SK-MEL-5 (cell line): Measurements from ENCODE around the gene GCDH. TPM values are rescaled to one million over a fixed set of nuclear protein-coding genes. Genes with fewer than 3 reads are reported as not detected.
"Not testable (repeated sequence)": the region's sequence is repeated elsewhere in the genome, so short reads cannot be mapped to it uniquely, and the experiment has no call there.

Experiments
- DNase-seq: peaks from one replicate; pipeline ENCODE4 v3.0.0-alpha.2; 2016; ENCODE audit warnings: low read depth, low spot score
- in situ Hi-C: cut with HindIII; loops from 2 replicates; pipeline ENCODE4 v1.10.0; 2016; ENCODE audit warnings: low sequenced_read_pairs, high pct_unique_total_duplicates, low pct_unique_long_range_greater_than_20kb
- total RNA-seq: library from RNA; depleted of rRNA; stranded (reverse); fragments of >200 nt; shearing (Covaris generic); gene quantifications from 2 replicates; pipeline ENCODE4 v1.2.3, GENCODE V29; 2014

GCDH gene
- total RNA-seq, 1 experiment from 2014 or later = 14.2 TPM

DNA sequence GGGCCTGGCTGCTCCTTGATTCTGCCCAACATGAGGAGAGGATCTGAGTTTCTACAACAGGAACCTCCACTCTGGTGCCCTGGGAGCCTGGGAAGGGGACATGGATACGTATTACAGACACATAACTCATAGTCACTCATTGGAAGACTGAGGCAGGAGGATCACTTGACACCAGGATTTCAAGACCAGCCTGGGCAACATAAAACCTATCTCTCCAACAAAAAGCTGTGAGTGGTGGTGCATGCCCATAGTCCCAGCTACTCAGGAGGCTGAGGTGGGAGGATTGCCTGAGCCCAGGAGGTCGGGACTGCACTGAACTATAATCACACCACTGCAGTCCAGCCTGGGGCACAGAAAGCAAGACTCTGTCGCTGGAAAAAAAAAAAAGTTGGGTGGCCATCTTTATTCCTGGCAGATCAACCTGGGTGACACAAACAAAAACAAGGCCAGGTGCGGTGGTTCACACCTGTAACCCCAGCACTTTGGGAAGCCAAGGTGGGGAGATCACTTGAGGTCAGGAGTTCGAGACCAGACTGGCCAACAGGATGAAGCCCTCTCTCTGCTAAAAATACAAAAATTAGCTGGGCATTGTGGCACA lies 2.9 kb upstream of the GCDH start:
- in situ Hi-C loops = no loop called here
- no peak for DNase-seq

DNA sequence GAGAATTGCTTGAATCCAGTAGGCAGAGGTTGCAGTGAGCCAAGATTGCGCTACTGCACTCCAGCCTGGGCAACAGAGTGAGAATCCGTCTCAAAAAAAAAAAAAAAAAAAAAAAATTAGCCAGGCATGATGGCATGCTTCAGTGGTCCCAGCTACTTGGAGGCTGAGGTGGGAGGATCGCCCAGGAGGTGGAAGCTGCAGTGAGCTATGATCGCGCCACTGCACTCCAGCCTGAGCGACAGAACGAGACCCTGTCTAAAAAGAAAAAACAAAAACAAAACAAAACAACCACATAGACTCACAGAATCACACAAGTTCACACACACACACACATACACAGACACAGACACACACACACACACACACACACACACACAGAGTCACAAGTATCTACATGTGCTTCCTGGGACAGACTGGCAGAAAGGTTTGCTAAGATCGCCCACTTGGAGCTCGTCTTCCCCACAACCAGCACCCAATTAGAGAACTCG lies 617 bp upstream of the GCDH start:
- in situ Hi-C loops, DNase-seq: not testable (repeated sequence)

DNA sequence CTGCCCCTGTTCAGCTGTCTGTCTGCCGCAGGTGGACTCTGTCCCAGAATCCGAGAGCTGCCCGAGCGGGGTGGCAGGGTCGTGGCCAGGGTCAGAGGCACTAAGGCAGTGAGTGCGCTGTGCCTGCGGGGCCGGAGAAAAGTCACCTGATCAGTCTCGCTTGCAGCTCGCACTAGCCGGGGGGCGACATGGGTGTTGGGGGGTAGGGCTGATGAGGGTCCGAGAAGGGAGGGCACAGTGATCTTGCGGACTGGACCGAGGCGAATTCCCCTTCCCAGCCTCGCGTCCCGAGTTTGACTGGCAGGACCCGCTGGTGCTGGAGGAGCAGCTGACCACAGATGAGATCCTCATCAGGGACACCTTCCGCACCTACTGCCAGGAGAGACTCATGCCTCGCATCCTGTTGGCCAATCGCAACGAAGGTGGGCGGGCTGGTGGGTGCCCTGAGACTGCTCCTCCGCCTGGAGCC lies 627 bp downstream of the GCDH start:
- no peak for DNase-seq
- in situ Hi-C loops = no loop called here

DNA sequence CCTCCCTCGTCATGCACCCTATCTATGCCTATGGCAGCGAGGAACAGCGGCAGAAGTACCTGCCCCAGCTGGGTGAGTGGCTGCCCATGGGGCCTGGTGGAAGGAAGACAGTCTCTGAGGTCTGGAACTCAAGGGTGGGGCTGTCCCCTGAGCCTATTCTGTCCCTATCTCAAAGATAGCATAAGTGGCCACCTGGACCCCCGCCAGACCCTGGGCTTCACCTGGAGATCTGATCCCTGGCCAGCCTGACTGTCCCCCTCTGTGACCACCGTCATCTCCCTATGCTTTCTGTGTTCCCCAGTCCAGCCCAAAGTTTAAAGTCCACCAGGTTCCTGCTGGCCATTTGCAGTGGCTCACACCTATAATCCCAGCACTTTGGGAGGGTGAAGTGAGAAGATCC lies 2.6 kb downstream of the GCDH start:
- no peak for DNase-seq
- in situ Hi-C loops = no loop called here

DNA sequence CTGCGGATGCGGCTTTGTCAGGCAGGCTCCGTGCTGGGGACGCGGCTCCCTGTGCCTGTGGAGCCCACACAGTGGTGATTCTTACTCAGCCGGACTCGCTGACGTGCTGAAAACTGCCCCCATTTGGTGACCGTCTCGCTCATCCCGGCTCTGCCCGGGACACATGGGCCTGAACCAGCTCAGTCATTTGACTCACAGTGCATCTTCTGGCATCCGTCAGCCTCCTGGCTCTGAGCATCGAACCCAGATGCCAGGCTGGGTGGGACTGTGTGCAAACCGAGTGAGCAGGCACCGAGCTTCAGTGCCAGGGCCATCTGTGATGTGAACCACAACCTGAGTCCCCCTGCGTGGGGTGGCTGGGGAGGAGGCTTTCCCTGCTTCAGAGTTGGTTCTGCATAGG lies 5.5 kb downstream of the GCDH start:
- no peak for DNase-seq
- in situ Hi-C loops = no loop called here

DNA sequence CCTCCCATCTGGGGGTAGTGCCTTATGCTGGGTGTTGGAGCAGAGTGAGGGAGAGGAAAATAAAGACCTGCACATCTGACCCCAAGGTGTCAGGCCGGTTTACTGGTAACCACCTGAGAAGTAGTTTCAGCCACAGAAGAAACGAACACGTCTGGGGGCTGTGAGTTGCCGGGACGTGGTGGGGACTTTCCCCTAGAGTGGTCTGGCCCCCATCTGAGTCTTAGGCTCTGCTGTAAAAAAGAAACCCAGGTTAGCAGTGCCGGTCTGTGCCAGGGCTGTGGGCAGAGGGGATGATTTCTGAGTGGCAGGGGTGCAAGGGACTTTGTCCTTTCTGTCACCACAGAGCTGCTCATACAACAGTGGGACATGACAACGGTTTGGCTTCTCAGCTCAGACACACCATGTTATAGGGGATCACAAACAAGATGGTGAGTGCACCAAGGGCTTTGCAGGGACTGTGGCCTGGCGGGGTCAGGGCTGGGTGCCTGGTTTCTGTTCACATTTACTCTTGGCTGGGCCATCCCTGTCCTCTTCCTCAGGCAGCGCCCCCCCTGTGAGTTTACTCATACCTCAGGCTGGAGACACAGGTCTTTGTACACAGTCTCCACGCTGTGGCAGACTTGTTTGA lies 9.0 kb downstream of the GCDH start:
- no peak for DNase-seq
- in situ Hi-C loops = no loop called here

DNA sequence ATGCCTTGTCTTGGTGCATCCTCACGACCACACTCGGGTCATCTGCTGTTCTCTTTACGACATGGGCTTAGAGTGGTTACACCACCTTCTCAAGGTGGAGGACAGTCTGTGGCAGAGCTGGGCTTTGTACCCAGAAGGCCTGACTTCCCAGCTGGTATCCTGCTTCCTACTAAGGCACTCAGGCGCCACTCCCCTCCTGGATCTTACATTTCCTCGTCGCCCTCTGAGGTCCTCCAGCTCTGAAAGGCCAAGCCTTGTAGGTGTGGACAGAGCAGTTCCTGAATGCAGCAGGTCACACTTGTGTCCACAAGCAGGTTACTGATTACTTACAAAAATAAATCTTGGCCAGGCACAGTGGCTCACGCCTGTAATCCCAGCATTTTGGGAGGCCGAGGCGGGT lies 16.2 kb downstream of the GCDH start:
- no peak for DNase-seq
- in situ Hi-C loops = no loop called here

DNA sequence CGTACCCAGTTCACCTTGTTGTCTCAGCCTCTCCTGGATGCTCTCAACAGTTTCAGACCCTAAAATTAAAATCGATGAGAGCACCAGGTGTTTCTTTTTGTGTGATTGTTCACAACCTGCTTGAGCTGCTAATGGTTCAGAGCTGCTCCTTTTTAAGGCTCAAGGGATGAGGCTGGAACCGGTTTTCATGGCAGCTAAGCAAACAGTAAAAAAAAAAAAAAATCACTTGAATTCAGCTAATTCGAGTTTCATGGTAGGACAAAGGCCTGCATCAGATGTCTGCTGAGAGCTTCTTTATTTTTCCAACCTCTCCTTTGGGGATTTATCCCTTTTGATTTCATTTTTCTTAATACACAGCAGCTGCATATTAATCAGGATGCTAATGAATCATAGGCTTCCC lies 21.6 kb downstream of the GCDH start:
- no peak for DNase-seq
- in situ Hi-C loops = no loop called here

DNA sequence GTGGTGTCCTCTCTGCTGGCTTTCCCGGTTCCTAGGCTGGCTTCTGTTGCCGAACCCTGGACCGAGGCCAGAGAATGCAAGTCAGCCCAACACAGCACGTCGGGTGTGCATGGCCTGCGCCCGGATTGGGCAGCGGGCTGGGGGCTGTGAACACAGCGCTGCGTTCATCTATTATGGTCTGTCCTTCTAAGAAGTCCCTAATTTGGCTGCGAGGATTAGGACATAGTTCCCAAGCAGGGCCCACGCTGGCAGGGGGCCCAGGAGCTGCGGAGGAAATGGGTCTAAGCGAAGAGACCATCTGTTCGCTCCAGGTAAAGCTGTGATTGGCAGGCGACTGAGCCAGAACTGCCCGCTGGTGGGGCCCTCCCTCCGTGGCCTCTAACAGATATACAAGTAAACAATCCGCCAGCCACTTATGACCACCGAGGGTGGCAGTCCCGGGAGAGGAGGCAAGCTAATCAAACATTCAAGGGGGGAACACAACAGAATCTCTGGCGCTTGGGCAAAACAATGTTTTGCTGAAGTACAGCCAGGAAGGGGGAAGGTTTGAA lies 22.1 kb downstream of the GCDH start:
- in situ Hi-C loops = no loop called here
- no peak for DNase-seq

DNA sequence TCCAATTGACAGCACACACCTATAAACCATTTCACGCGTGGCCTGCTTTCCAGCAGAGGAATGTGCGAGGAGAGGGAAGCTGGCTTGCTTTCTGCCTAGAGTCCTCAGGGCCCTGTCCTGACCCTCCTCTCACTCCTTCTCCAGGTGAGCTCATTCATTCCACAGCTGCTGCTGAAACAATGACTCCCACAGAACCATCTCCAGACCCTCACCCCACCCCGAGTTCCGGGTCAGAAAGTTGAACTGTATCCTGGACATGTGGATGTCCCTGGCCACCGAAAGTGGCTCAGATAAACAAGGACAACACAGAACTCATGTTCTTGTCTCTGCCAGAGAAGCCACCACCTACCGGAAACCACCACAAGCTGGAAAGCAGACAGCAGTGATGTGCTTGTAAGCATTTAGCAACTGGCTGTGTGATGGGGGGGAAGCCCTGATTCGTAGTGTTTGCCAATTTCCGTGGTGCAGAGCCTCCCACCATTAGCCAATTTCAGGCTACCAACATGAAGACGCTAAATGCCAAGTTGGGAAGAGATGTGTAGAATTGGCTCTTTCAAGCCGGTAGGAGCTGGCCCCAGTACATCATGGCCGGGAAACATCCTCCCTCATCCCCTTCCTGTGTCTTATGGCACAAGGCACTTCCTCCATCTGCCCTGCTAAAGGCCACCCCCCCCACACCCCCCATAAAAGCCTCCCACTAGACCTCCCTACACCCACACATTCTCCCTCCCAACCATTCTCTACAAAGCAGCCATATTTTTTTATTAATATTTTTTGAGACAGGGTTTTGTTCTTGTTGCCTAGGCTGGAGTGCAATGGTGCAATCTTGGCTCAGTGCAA lies 23.1 kb downstream of the GCDH start:
- in situ Hi-C loops = no loop called here
- no peak for DNase-seq

DNA sequence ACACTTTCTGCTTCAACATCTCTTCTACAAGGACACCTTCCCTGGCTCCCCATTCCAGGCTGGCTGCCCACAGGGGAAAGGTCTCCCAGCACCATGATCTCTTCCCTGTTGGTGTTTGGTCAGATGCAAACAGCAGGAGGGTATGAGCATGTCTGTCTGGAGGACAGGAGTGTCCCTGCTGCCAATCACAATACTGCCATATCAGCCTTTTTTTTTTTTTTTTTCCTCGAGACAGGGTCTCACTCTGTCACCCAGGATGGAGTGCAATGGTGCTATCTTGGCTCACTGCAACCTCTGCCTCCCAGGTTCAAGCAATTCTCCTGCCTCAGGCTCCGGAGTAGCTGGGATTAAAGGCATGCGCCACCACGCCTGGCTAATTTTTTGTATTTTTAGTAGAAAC lies 24.9 kb downstream of the GCDH start:
- DNase-seq, in situ Hi-C loops: not testable (repeated sequence)

DNA sequence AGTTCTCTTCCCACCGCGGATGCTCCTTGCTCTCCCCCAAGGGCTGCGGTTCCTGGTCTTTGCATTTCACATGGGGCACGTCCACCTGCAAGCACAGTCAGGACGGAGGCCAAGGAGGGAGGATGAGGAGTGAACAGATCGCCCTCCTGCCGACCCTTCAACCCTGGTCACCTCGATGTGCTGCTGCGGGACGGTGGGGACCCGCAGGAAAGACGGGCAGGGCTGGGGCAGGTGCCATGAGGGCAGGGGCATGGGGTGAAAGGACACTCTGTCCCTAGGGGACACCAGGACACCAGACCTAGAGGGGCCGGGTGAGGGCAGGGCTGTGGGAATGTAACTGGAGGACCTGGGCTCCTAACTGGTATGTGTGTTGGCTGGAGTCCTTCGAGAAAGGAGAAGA lies 27.3 kb downstream of the GCDH start:
- no peak for DNase-seq
- in situ Hi-C loops = no loop called here

DNA sequence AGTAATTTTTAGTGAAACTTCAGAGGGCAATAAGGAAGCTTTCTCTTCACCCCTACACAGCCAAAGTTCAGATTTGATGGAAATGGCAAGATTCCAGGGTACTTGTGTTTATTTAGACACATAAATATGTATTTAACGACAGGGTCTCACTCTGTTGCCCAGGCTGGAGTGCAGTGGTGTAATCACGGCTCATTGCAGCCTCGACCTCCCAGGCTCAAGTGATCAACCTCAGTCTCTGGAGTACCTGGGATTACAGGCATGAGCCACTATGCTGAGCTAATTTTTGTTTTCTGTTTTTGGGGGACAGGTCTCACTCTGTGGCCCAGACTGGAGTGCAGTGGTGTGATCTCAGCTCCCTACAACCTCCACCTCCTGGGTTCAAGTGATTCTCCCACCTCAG lies 30.1 kb downstream of the GCDH start:
- DNase-seq = no peak
- in situ Hi-C loops = no loop called here

DNA sequence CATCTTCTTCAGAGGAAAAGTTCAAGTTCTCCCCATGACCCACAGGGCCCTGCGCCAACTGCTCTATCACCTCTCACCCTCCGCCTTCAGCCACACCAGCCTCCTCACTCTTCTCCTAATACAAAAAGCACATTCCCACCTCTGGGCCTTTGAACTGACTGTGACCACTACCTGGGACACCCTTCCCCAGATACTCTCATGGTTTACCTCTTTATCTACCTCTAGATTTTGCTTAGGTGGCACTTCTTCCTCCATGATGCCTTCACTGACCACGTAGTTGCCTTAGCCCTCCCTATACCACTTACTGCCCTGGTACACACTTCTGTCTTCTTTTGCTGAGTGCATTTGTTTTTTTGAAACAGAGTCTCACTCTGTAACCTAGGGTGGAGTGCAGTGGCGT lies 32.0 kb downstream of the GCDH start:
- DNase-seq = no peak
- in situ Hi-C loops = no loop called here

DNA sequence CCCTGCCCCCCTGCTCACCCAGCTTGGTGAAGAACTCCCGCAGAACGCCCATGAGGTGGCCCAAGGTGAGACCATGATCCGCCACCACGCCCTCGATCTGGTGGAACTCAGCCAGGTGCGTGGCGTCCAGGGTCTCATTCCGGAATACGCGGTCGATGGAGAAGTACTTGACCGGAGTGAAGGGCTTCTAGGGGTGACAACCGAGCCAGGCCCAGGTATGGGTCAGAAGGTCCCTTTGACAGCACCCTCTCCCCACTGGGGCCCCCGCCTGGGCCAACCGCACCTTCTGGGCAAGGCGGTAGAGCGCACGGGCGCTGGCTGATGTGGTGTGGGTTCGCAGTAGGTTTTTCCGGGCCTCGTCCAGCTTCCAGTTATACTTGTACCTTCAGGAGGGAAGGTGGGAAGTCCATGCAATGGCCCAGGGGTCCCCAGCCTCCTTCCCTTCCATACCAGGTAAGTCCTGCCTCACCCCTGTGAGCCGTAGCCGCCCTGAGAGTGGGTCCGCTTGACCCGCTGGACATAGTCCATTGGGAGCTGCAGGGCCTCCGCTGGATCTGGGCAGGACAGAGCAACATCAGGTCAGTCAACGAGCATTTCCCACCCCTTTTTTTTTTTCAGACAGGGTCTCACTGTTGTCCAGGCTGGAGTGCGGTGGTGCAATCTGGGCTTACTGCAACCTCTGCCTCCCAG lies 33.8 kb downstream of the GCDH start:
- in situ Hi-C loops = no loop called here
- DNase-seq = no peak

DNA sequence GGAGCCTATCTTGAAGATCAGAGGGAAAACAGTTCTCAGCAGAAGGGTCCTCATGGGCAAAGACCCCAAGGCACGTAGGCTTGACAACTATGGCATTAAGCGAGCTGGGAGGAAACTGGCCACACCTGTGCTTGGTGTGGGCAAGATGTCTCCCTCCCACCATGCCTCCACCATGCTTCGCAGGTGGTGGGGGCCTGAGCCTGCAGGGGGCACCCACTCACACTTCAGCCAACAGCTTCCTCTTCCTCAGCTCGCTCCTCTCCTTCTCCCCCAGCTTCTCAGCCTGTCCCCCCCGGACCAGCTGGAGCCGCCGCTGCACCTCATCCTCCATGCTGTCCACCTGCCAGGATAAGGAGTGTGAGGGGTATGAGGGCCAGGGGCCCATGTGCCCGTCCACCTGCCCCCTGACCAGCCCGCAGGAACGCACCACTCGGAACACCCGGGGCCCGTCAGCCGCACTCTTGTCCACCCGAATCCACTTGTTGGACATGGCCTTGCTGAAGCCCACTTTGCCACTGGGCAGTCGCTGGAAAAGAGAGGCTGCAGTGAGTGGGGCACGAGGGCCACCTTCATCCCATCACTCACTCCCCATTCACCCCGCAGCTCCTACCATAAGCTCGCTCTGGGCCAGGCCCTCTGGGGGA lies 39.2 kb downstream of the GCDH start:
- in situ Hi-C loops = no loop called here
- DNase-seq = no peak
